MM.1S (cell line): Measurements from ENCODE around the gene EPS8L2.
A peak's percentile ranks its signal among the peaks of the same experiment; 100 is the strongest.

ENCODE experiments used
- DNase-seq: peaks from one replicate; pipeline ENCODE4 v3.0.0-alpha.2; 2015
- H2AFZ ChIP-seq: fragments of 300-600 bp; sonication (generic); 2 replicates; pipeline ENCODE4 v1.6.0; 2016; ENCODE audit warnings: antibody characterized with exemption, low read length
- H3F3A ChIP-seq: fragments of 300-600 bp; sonication (generic); 2 replicates; pipeline ENCODE4 v1.6.1; 2016; ENCODE audit warnings: mild to moderate bottlenecking, antibody characterized with exemption, low read length, moderate library complexity, mixed read lengths; ENCODE audit not compliant: insufficient read depth
- H3K27ac ChIP-seq: fragments of 300-600 bp; sonication (generic); 2 replicates; pipeline ENCODE4 v1.5.1; 2016; ENCODE audit warnings: mild to moderate bottlenecking, low read length
- H3K27me3 ChIP-seq: fragments of 300-600 bp; sonication (generic); replicated peaks from 2 replicates; pipeline ENCODE4 v1.6.0; 2016; ENCODE audit warnings: low read length; ENCODE audit not compliant: insufficient read depth
- H3K36me3 ChIP-seq: fragments of 300-600 bp; sonication (generic); replicated peaks from 2 replicates; pipeline ENCODE4 v1.6.1; 2016; ENCODE audit warnings: mild to moderate bottlenecking, low read length, mixed read lengths; ENCODE audit not compliant: insufficient read depth
- H3K4me1 ChIP-seq: fragments of 300-600 bp; sonication (generic); 2 replicates; pipeline ENCODE4 v1.6.1; 2016; ENCODE audit warnings: low read length, mixed read lengths
- H3K4me2 ChIP-seq: fragments of 300-600 bp; sonication (generic); 2 replicates; pipeline ENCODE4 v1.6.0; 2016; ENCODE audit warnings: low read depth, low read length
- H3K4me3 ChIP-seq: fragments of 300-600 bp; sonication (generic); 2 replicates; pipeline ENCODE4 v1.5.1; 2016; ENCODE audit warnings: low read length, mixed read lengths
- H3K79me2 ChIP-seq: fragments of 300-600 bp; sonication (generic); 2 replicates; pipeline ENCODE4 v1.6.1; 2016; ENCODE audit warnings: mixed run types, low read length, mixed read lengths
- H3K9ac ChIP-seq: fragments of 300-600 bp; sonication (generic); 2 replicates; pipeline ENCODE4 v1.6.1; 2016; ENCODE audit warnings: low read length, mixed read lengths
- H3K9me2 ChIP-seq: fragments of 300-600 bp; sonication (generic); replicated peaks from 2 replicates; pipeline ENCODE4 v1.6.1; 2016; ENCODE audit warnings: mild to moderate bottlenecking, low read length, mixed read lengths; ENCODE audit not compliant: insufficient read depth
- H3K9me3 ChIP-seq: fragments of 300-600 bp; sonication (generic); replicated peaks from 2 replicates; pipeline ENCODE4 v1.6.1; 2016; ENCODE audit warnings: mild to moderate bottlenecking, low read length, mixed read lengths; ENCODE audit not compliant: insufficient read depth
- H4K20me1 ChIP-seq: fragments of 300-600 bp; sonication (generic); 2 replicates; pipeline ENCODE4 v1.6.1; 2016; ENCODE audit warnings: mild to moderate bottlenecking, low read length, moderate library complexity, mixed read lengths; ENCODE audit not compliant: insufficient read depth
- EZH2 ChIP-seq: fragments of 300-600 bp; sonication (generic); optimal IDR thresholded peaks from 2 replicates; pipeline ENCODE3; 2017; ENCODE audit warnings: low read depth, mild to moderate bottlenecking, antibody characterized with exemption, low read length, mixed read lengths
- EZH2phosphoT487 ChIP-seq: fragments of 300-600 bp; sonication (generic); IDR thresholded peaks from 2 replicates; pipeline ENCODE4 v1.6.1; 2018; ENCODE audit warnings: antibody characterized with exemption, low read length
- TF ChIP-seq, protein P1 (sequence below): fragments of 300-600 bp; sonication (generic); IDR thresholded peaks from 2 replicates; pipeline ENCODE4 v1.5.1; 2016; ENCODE audit warnings: antibody characterized with exemption, low read length, mixed read lengths

EPS8L2 gene

DNA sequence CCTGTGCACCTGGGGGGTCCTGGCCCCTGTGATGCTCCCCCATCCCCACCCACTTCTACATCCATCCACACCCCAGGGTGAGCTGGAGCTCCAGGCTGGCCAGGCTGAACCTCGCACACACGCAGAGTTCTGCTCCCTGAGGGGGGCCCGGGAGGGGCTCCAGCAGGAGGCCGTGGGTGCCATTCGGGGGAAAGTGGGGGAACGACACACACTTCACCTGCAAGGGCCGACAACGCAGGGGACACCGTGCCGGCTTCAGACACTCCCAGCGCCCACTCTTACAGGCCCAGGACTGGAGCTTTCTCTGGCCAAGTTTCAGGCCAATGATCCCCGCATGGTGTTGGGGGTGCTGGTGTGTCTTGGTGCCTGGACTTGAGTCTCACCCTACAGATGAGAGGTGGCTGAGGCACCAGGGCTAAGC, 21.3 kb downstream of the EPS8L2 start:
- TF ChIP-seq EZH2 (no peak), EZH2phosphoT487 (no peak)
- TF ChIP-seq, protein P1, sequence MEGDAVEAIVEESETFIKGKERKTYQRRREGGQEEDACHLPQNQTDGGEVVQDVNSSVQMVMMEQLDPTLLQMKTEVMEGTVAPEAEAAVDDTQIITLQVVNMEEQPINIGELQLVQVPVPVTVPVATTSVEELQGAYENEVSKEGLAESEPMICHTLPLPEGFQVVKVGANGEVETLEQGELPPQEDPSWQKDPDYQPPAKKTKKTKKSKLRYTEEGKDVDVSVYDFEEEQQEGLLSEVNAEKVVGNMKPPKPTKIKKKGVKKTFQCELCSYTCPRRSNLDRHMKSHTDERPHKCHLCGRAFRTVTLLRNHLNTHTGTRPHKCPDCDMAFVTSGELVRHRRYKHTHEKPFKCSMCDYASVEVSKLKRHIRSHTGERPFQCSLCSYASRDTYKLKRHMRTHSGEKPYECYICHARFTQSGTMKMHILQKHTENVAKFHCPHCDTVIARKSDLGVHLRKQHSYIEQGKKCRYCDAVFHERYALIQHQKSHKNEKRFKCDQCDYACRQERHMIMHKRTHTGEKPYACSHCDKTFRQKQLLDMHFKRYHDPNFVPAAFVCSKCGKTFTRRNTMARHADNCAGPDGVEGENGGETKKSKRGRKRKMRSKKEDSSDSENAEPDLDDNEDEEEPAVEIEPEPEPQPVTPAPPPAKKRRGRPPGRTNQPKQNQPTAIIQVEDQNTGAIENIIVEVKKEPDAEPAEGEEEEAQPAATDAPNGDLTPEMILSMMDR = no peak
- Histone ChIP-seq H3K27me3 (no peaks in the 10 kb centered on the region), H3K9ac (no peak overlapping the region), H3K36me3 (no peaks in the 10 kb centered on the region), H2AFZ (no peak overlapping the region), H4K20me1 (no peaks in the 10 kb centered on the region), H3K79me2 (no peaks in the 10 kb centered on the region), H3F3A (peaks cover 16% of the 10 kb centered on the region; the same call in 1 of the 2 replicates), H3K4me2 (no peak overlapping the region; the same call in 1 of the 2 replicates), H3K4me3 (no peak overlapping the region), H3K4me1 (peaks cover 7% of the 10 kb centered on the region), H3K27ac (no peak overlapping the region), H3K9me3 (no peaks in the 10 kb centered on the region), H3K9me2 (no peaks in the 10 kb centered on the region)
- DNase-seq = no peak

DNA sequence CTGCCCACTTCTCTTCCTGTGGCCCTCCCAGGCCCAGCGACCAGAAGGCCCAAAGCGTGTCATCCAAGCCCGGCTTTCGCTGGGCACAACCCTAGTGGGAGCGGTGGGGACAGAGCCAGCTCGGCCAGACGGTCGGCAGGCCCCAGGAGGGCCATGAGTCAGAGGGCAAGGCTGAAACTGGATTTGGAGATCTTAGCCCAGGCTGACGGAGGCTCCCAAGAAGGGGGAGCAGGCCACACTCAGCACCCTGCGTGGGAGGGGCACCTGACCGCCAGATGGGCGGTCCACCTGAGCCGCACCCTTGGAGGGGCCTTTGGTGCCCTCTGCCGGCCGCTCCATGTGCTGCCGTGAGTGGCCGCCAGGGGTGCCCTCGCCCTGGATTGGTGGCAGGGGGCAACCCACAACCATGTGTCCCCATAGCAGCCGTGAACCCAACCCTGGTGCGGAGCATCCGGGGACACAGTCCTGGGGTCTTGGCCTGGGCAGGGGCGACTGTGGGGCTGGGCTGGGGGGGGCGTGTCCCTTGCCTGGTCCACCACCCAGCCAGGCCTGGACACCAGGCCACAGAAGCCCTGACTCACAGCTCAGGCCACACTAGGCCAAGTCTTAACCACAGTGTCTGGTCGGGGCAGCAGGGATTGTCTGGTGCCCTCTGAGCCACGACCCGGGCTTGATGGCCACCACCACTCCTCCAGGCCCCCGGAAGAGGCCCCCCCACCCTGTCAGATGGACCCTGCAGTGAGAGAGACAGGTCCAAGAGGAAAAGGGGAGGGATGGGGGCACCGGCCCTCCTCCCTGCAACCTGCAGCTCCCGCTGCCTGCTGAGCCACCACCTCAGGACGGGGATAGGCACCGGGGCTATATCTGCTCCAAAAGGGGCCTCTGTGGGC, 22.1 kb downstream of the EPS8L2 start:
- Histone ChIP-seq H4K20me1 (no peaks in the 10 kb centered on the region), H3K9ac (no peak overlapping the region), H3K27ac (no peak overlapping the region), H3K9me2 (no peaks in the 10 kb centered on the region), H3F3A (peaks cover 16% of the 10 kb centered on the region; the same call in 1 of the 2 replicates), H3K9me3 (no peaks in the 10 kb centered on the region), H3K4me2 (peak overlapping the region; percentile 10; the same call in 1 of the 2 replicates), H3K27me3 (peaks cover 3% of the 10 kb centered on the region; the same call in 1 of the 2 replicates), H3K4me3 (no peak overlapping the region), H3K36me3 (no peaks in the 10 kb centered on the region), H2AFZ (no peak overlapping the region), H3K79me2 (no peaks in the 10 kb centered on the region), H3K4me1 (peaks cover 5% of the 10 kb centered on the region; the same call in 1 of the 2 replicates)
- TF ChIP-seq EZH2 (no peak), EZH2phosphoT487 (no peak)
- TF ChIP-seq, protein P1 = peak; percentile 100
- peak; percentile 74 for DNase-seq

DNA sequence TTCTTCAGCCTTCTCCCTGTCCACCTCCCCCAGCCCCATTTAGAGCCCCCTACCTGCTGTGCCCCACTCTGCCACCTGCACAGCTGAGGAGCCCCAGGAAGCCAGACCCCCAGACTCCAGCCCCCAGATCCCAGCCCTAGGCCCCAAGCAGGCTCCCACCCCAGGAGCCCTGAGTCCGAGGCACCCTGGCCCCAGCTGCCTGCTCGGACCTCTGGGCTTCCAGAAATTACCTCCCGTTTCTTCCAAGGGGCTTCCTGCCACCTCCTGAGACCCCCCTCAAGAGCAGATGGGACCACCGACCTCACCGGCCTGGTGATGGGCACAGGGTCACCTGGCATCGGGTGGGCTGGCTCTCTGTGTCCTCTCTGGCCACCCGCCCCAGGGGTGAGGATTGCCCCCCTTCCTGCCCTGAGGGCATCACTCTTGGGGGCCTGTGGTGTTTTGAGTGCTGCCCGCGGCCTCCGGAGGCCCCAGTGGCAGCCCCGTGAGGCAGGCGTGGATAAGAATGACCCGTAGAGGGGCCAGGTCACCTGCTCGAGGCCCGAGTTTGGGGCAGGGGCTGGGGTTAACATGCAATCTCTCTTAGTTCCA, 23.0 kb downstream of the EPS8L2 start:
- H3F3A ChIP-seq = peaks cover 16% of the 10 kb centered on the region; the same call in 1 of the 2 replicates
- H3K79me2 ChIP-seq = no peaks in the 10 kb centered on the region
- no peak overlapping the region for H3K9ac ChIP-seq
- H3K4me3 ChIP-seq = no peak overlapping the region
- TF ChIP-seq EZH2phosphoT487 (no peak), EZH2 (no peak)
- TF ChIP-seq, protein P1 = no peak
- no peaks in the 10 kb centered on the region for H3K9me3 ChIP-seq
- no peaks in the 10 kb centered on the region for H3K36me3 ChIP-seq
- no peak overlapping the region for H2AFZ ChIP-seq
- no peaks in the 10 kb centered on the region for H3K9me2 ChIP-seq
- no peak overlapping the region for H3K27ac ChIP-seq
- peaks cover 5% of the 10 kb centered on the region; the same call in 1 of the 2 replicates for H3K4me1 ChIP-seq
- H3K27me3 ChIP-seq = peaks cover 12% of the 10 kb centered on the region
- H4K20me1 ChIP-seq = no peaks in the 10 kb centered on the region
- no peak for DNase-seq
- H3K4me2 ChIP-seq = no peak overlapping the region
